Prostate gland (tissue), 2 donors: Measurements from ENCODE around the gene CMSS1. TPM values are rescaled to one million over a fixed set of nuclear protein-coding genes. Genes with fewer than 3 reads are reported as not detected.

Experiments
- DNase-seq: peaks from one replicate; pipeline ENCODE4 v3.0.0-alpha.2; 2019; ENCODE audit warnings: low spot score
- H3K27ac ChIP-seq, 2 donors: fragments of 200-600 bp; sonication (generic); 2 replicates each; pipeline ENCODE4 v1.5.1; 2017 to 2019
- H3K27me3 ChIP-seq: fragments of 200-600 bp; sonication (generic); replicated peaks from 2 replicates; pipeline ENCODE4 v1.5.1; 2019; ENCODE audit not compliant: insufficient read depth
- H3K36me3 ChIP-seq, 2 donors: fragments of 200-600 bp; sonication (generic); 1 replicate in 1 of 2; 2 replicates in 1 of 2; pipeline versions ENCODE4 v1.5.1 to v1.8.1; 2017 to 2019
- H3K4me1 ChIP-seq: fragments of 200-600 bp; sonication (generic); replicated peaks from 2 replicates; pipeline ENCODE4 v1.5.1; 2019
- H3K4me3 ChIP-seq, 2 donors: fragments of 200-600 bp; sonication (generic); 2 replicates each; pipeline ENCODE4 v1.5.1; 2017 to 2019
- H3K9me3 ChIP-seq: fragments of 200-600 bp; sonication (generic); 2 replicates; pipeline ENCODE4 v1.5.1; 2017
- POLR2A ChIP-seq: fragments of 450-650 bp; IDR thresholded peaks from one replicate; pipeline ENCODE4 v1.6.1; 2016; ENCODE audit warnings: antibody characterized with exemption, mild to moderate bottlenecking
- POLR2AphosphoS5 ChIP-seq: sonication (generic); formaldehyde crosslinking; IDR thresholded peaks from one replicate; pipeline ENCODE4 v1.6.1; 2017; ENCODE audit warnings: antibody characterized with exemption
- WGBS: methylation state at CpG from one replicate; pipeline ENCODE4 v1.1.5; 2018; 5-methylcytosine and 5-hydroxymethylcytosine counted together
- intact Hi-C: fragments of 100-400 bp; cut with DNase I; formaldehyde crosslinking; loops from one replicate; pipeline ENCODE4 v1.14.2; 2022
- total RNA-seq, 2 donors: library from RNA; depleted of rRNA; stranded (reverse); fragments of >200 nt; gene quantifications; one replicate each; pipeline ENCODE4 v1.1.0, GENCODE V29; 2016
- TF ChIP-seq, protein P1 (sequence below), 4 experiments: fragments of 200-600 bp in 2 of 4; fragments of 450-650 bp in 2 of 4; sonication (generic) in 2 of 4; IDR thresholded peaks; 1 replicate in 3 of 4; 2 replicates in 1 of 4; pipeline ENCODE4 v1.5.1; 2016 to 2019; ENCODE audit warnings: antibody characterized with exemption in 4 of 4, mild to moderate bottlenecking in 2 of 4, moderate library complexity in 2 of 4

Gene CMSS1
- total RNA-seq, 2 donors from 2014 or later: 10.2 to 13.6 TPM

GRCh38 chr3:100005665-100006393 lies 188.2 kb downstream of the CMSS1 start:
- intact Hi-C loops: no loop called here
- Histone ChIP-seq H3K36me3 (no peaks in the 10 kb centered on the region), H3K4me1 (no peaks in the 10 kb centered on the region), H3K4me3 (no peak overlapping the region), H3K27me3 (no peaks in the 10 kb centered on the region), H3K9me3 (no peaks in the 10 kb centered on the region), H3K27ac (no peak overlapping the region)
- TF ChIP-seq POLR2A: no peak
- TF ChIP-seq POLR2AphosphoS5: no peak
- TF ChIP-seq, protein P1, sequence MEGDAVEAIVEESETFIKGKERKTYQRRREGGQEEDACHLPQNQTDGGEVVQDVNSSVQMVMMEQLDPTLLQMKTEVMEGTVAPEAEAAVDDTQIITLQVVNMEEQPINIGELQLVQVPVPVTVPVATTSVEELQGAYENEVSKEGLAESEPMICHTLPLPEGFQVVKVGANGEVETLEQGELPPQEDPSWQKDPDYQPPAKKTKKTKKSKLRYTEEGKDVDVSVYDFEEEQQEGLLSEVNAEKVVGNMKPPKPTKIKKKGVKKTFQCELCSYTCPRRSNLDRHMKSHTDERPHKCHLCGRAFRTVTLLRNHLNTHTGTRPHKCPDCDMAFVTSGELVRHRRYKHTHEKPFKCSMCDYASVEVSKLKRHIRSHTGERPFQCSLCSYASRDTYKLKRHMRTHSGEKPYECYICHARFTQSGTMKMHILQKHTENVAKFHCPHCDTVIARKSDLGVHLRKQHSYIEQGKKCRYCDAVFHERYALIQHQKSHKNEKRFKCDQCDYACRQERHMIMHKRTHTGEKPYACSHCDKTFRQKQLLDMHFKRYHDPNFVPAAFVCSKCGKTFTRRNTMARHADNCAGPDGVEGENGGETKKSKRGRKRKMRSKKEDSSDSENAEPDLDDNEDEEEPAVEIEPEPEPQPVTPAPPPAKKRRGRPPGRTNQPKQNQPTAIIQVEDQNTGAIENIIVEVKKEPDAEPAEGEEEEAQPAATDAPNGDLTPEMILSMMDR (IDR thresholded peaks at IDR 0.05): no peak
- no peak for DNase-seq
- WGBS: 78% methylated on average over 2 of the region's 2 CpGs

DNA sequence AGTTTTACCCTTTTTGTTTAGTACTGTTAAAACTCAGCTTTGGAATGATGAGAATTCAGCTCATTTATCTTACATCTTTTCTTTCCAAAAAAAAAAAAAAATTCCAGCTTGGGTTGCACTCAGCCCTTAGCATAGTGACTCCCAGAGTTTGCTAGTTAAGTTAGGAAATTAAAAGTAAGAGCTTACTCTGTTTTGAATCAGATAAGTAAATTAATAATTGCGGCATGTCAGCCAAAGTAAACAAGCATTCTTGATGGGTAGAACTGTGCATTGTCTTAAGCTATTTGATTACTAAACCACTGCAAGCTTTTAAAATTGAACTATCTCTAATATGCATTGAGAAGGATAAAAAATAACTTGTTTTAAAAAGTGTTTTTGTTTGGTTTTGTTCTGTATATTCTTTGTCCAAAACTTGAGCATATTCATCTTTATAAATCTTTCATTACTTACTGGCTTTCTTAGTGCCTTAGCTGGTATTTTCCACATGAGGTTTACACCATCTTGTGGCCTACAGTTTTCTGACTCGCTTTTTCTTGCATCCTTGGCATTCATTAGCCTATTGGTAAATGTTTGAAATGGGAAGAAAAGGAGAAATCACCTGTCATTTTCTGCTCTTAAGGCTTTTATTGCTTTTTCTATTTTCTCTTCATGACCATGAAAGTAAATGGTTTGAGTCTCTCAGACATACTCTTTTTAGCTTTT lies 189.1 kb downstream of the CMSS1 start:
- H3K27ac ChIP-seq: no peak overlapping the region
- no peaks in the 10 kb centered on the region for H3K27me3 ChIP-seq
- no peaks in the 10 kb centered on the region for H3K4me1 ChIP-seq
- no peak overlapping the region for H3K4me3 ChIP-seq
- no peaks in the 10 kb centered on the region for H3K36me3 ChIP-seq
- intact Hi-C loops: no loop called here
- H3K9me3 ChIP-seq: no peaks in the 10 kb centered on the region
- DNase-seq: no peak
- 25% methylated on average over 2 of the region's 2 CpGs for WGBS
- TF ChIP-seq, protein P1 (IDR thresholded peaks at IDR 0.05): peak in 2 of 4 experiments; percentile 17 to 23
- TF ChIP-seq POLR2A (no peak), POLR2AphosphoS5 (no peak)

DNA sequence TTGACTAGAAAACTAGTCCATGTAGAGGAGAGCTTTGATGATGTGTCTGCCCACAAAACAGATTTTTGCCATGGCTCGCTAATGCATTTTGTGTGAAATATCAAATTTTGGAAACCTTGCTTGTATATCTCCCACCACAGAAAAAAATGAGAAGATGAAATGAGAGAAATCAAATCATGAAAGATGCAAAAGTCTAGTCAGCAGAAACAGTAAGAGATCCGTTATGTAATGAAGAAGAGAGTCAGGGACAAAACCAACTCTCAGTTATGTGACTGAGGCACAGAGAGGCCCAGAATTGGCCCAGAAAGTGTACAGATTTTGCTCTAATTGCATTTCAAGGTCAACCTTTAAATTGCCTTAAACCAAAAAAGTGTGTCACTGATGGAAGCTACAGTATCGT lies 189.7 kb downstream of the CMSS1 start:
- Histone ChIP-seq H3K27me3 (no peaks in the 10 kb centered on the region), H3K9me3 (no peaks in the 10 kb centered on the region), H3K27ac (no peak overlapping the region), H3K4me3 (no peak overlapping the region), H3K36me3 (no peaks in the 10 kb centered on the region), H3K4me1 (no peaks in the 10 kb centered on the region)
- TF ChIP-seq POLR2A (no peak), POLR2AphosphoS5 (no peak)
- TF ChIP-seq, protein P1 (IDR thresholded peaks at IDR 0.05): no peak
- DNase-seq: no peak
- intact Hi-C loops: no loop called here
- 93% methylated on average over 3 of the region's 3 CpGs for WGBS

DNA sequence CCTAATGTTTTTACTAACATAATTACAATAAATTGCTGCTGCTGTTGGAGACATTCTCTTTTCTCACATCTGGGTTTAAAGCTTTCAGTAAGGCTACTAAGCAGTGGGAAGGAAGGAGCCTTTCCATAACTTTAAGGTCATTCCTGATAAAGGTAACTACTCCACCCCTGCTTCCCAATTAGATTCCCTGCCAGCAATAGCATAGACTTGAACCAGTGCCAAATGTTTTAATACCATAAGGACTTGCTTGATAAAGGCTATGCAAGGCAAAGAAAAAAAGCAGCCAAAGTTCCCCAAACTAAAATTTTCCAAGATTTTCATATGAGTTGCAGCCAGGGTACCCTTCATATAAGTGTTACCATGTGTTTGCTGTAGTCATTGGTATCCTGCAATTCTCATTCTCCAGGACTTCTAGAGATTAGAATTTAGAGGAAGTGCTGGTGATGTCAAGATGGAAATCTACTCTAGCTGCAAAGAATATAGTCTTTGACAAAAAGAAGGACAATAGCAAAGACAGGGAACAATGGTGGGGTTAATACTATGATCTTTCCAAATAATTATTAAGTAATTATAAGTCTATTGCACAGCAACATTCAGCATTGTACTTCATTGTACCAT lies 190.5 kb downstream of the CMSS1 start:
- Histone ChIP-seq H3K9me3 (no peaks in the 10 kb centered on the region), H3K4me1 (no peaks in the 10 kb centered on the region), H3K36me3 (no peaks in the 10 kb centered on the region), H3K4me3 (no peak overlapping the region), H3K27me3 (no peaks in the 10 kb centered on the region), H3K27ac (no peak overlapping the region)
- intact Hi-C loops: no loop called here
- no peak for DNase-seq
- TF ChIP-seq POLR2A (no peak), POLR2AphosphoS5 (no peak)
- TF ChIP-seq, protein P1 (IDR thresholded peaks at IDR 0.05): no peak
